GM18511 (cell line): ENCODE results near the gene GPR62.
"Not testable (repeated sequence)": the region's sequence is repeated elsewhere in the genome, so short reads cannot be mapped to it uniquely, and the experiment has no call there.

ENCODE experiments used
- ATAC-seq: cut with Tn5 transposase; IDR thresholded peaks from one replicate; pipeline ENCODE4 v1.9.1; 2021; ENCODE audit warnings: mild to moderate bottlenecking, moderate library complexity; ENCODE audit not compliant: unreplicated experiment

GPR62 gene

GRCh38 chr3:51955175-51955892 lies at the start of gene GPR62:
GPR62 (plus strand) TSS chr3:51955381; CDS start chr3:51955653, 272 bp downstream.
- no peak for ATAC-seq

GRCh38 chr3:51908026-51908425 lies 47.2 kb upstream of the GPR62 start:
- no peak for ATAC-seq

- ATAC-seq: no peak
Measured at GRCh38 chr3:51916418-51916817, 38.8 kb upstream of the GPR62 start.

- no peak for ATAC-seq
Measured at GRCh38 chr3:51921081-51921578, 34.1 kb upstream of the GPR62 start.

GRCh38 chr3:51927061-51927977 lies 27.9 kb upstream of the GPR62 start:
- ATAC-seq: no peak

GRCh38 chr3:51928438-51928837 lies 26.7 kb upstream of the GPR62 start:
- no peak for ATAC-seq

GRCh38 chr3:51928981-51929380 lies 26.2 kb upstream of the GPR62 start:
- ATAC-seq: not testable (repeated sequence)

GRCh38 chr3:51929420-51930003 lies 25.7 kb upstream of the GPR62 start:
- ATAC-seq: no peak

GRCh38 chr3:51930439-51930838 lies 24.7 kb upstream of the GPR62 start:
- no peak for ATAC-seq

GRCh38 chr3:51931756-51932155 lies 23.4 kb upstream of the GPR62 start:
- no peak for ATAC-seq

GRCh38 chr3:51932471-51933370 lies 22.5 kb upstream of the GPR62 start:
- ATAC-seq: no peak

- ATAC-seq: no peak
Measured at GRCh38 chr3:51933471-51934138, 21.6 kb upstream of the GPR62 start.

GRCh38 chr3:51934139-51934850 lies 20.9 kb upstream of the GPR62 start:
- no peak for ATAC-seq

GRCh38 chr3:51934991-51935885 lies 19.9 kb upstream of the GPR62 start:
- no peak for ATAC-seq

- no peak for ATAC-seq
Measured at GRCh38 chr3:51935886-51936755, 19.1 kb upstream of the GPR62 start.

- ATAC-seq: no peak
Measured at GRCh38 chr3:51937014-51937413, 18.2 kb upstream of the GPR62 start.
